GM12892 (cell line): ENCODE measurements around the gene SLC28A3.

Experiments used
- POLR2A ChIP-seq: IDR thresholded peaks from 2 replicates; pipeline ENCODE4 v1.6.1; 2011; ENCODE audit warnings: low read depth, low read length, control low read depth
- POLR2AphosphoS5 ChIP-seq: IDR thresholded peaks from 2 replicates; pipeline ENCODE4 v1.6.1; 2011; ENCODE audit warnings: low read depth, low read length, control low read depth
- TAF1 ChIP-seq: IDR thresholded peaks from 2 replicates; pipeline ENCODE4 v1.6.1; 2011; ENCODE audit warnings: low read depth, mild to moderate bottlenecking, control low read depth, low read length, borderline replicate concordance

- TF ChIP-seq POLR2AphosphoS5, result no peak
- no peak for TF ChIP-seq POLR2A
- no peak for TF ChIP-seq TAF1
These were observed 1.8 kb downstream of the SLC28A3 start for GRCh38 chr9:84338792-84339191.
